ENCODE results near the gene KRT72.

GRCh38 chr12:52613384-52614030, 12.2 kb upstream of the KRT72 start:
- TF ChIP-seq CTCF (conservative IDR thresholded peaks at IDR 0.05) (no peak), ZFX (IDR thresholded peaks at IDR 0.05) (no peak)
